Choroid plexus epithelial cell (primary cell): ENCODE measurements around the gene EML6.

Experiments used
- DNase-seq: peaks from one replicate; pipeline ENCODE4 v3.0.0-alpha.2; 2010; ENCODE audit warnings: low read depth
- H3K4me3 ChIP-seq: 2 replicates; pipeline ENCODE4 v1.5.1; 2011; ENCODE audit warnings: low read depth, mild to moderate bottlenecking, control low read depth, low read length, moderate library complexity
- CTCF ChIP-seq: conservative IDR thresholded peaks from 2 replicates; pipeline ENCODE4 v1.5.1; 2011; ENCODE audit warnings: low read depth, mild to moderate bottlenecking, control low read depth, inconsistent platforms, low read length, moderate library complexity

The EML6 gene

GRCh38 chr2:54889053-54889452, 165.6 kb downstream of the EML6 start:
- no peak overlapping the region for H3K4me3 ChIP-seq
- DNase-seq = no peak
- no peak for TF ChIP-seq CTCF

GRCh38 chr2:54891909-54892308, 168.4 kb downstream of the EML6 start:
- H3K4me3 ChIP-seq = no peak overlapping the region
- TF ChIP-seq CTCF = no peak
- DNase-seq = no peak

GRCh38 chr2:54894467-54894866, 171.0 kb downstream of the EML6 start:
- no peak for TF ChIP-seq CTCF
- H3K4me3 ChIP-seq = no peak overlapping the region
- DNase-seq = no peak

GRCh38 chr2:54895730-54896129, 172.3 kb downstream of the EML6 start:
- peak; percentile 72 for DNase-seq

GRCh38 chr2:54897420-54898310, 174.2 kb downstream of the EML6 start:
- TF ChIP-seq CTCF = no peak
- peak; percentile 9 for DNase-seq
- H3K4me3 ChIP-seq = no peak overlapping the region

More at GRCh38 chr2:54895730-54896129, 172.3 kb downstream of the EML6 start:
- no peak for TF ChIP-seq CTCF
- no peak overlapping the region for H3K4me3 ChIP-seq

GRCh38 chr2:54898456-54899226, 175.2 kb downstream of the EML6 start:
- no peak overlapping the region for H3K4me3 ChIP-seq
- DNase-seq = no peak
- TF ChIP-seq CTCF = no peak
